Activated CD4-positive, alpha-beta T cell treated with anti-CD3 and anti-CD28 coated beads for 36 hours (primary cell): ENCODE results near the gene CAMKMT. TPM values are rescaled to one million over a fixed set of nuclear protein-coding genes. Genes with fewer than 3 reads are reported as not detected.

Experiments
- ATAC-seq: fragments of 200-7000 bp; cut with Tn5 transposase; one replicate; pipeline ENCODE4 v1.10.0; 2021; ENCODE audit warnings: mild to moderate bottlenecking, moderate library complexity
- CTCF ChIA-PET: fragments of 350-600 bp; sonication (Branson Sonifier 250); formaldehyde crosslinking; loops from one replicate; lab custom pipeline; 2021; ENCODE audit warnings: antibody characterized with exemption; lab: Charles Lee
- POLR2A ChIA-PET: fragments of 350-600 bp; sonication (Branson Sonifier 250); formaldehyde crosslinking; loops from one replicate; lab custom pipeline; 2021; ENCODE audit warnings: antibody characterized with exemption, inconsistent platforms; lab: Charles Lee
- DNase-seq: peaks from one replicate; pipeline ENCODE4 v3.0.0-alpha.2; 2020
- H3K27ac Mint-ChIP-seq: one replicate; pipeline ENCODE4 v1.8.0; 2021; ENCODE audit warnings: mixed read lengths
- H3K27me3 Mint-ChIP-seq: one replicate; pipeline ENCODE4 v1.8.0; 2021; ENCODE audit warnings: mixed read lengths
- H3K36me3 Mint-ChIP-seq: one replicate; pipeline ENCODE4 v1.8.0; 2021; ENCODE audit warnings: low read depth, mixed read lengths
- H3K4me1 Mint-ChIP-seq: one replicate; pipeline ENCODE4 v1.8.0; 2021; ENCODE audit warnings: mixed read lengths
- H3K4me3 Mint-ChIP-seq: one replicate; pipeline ENCODE4 v1.8.0; 2021; ENCODE audit warnings: mild to moderate bottlenecking, moderate library complexity, mixed read lengths
- H3K9me3 Mint-ChIP-seq: one replicate; pipeline ENCODE4 v1.8.0; 2021; ENCODE audit warnings: low read depth, mixed read lengths
- intact Hi-C, 2 experiments: fragments of 100-400 bp; cut with DNase I in 1 of 2; cut with micrococcal nuclease in 1 of 2; formaldehyde crosslinking; loops; one replicate each; pipeline versions ENCODE4 v1.14.2 to v1.15.1; 2022 to 2024; cut with DNase I, micrococcal nuclease
- total RNA-seq, 2 experiments: library from RNA; stranded (reverse); gene quantifications; one replicate each; pipeline ENCODE4 v1.2.3, GENCODE V29; 2021

CAMKMT gene
- total RNA-seq, 2 experiments from 2014 or later = 10.8 to 13.3 TPM

GRCh38 chr2:44766220-44766619 lies 404.5 kb downstream of the CAMKMT start:
- no peak overlapping the region for H3K27ac Mint-ChIP-seq
- intact Hi-C loops = no loop called here
- ChIA-PET POLR2A (no interaction called here), CTCF (interaction anchor here (0.7 to 1.0 kb wide), 2 partner anchors 73 to 189 kb away, joined by 3 read pairs; no protein-coding TSS in a partner anchor)
- no peaks in the 10 kb centered on the region for H3K9me3 Mint-ChIP-seq
- H3K4me3 Mint-ChIP-seq = no peak overlapping the region
- H3K27me3 Mint-ChIP-seq = peaks cover 5% of the 10 kb centered on the region
- H3K4me1 Mint-ChIP-seq = no peaks in the 10 kb centered on the region
- ATAC-seq (no peak), DNase-seq (no peak)
- peaks cover 3% of the 10 kb centered on the region for H3K36me3 Mint-ChIP-seq

- Mint-ChIP-seq H3K4me3 (no peak overlapping the region), H3K4me1 (no peaks in the 10 kb centered on the region), H3K9me3 (no peaks in the 10 kb centered on the region), H3K27me3 (peaks cover 5% of the 10 kb centered on the region), H3K27ac (no peak overlapping the region), H3K36me3 (peaks cover 3% of the 10 kb centered on the region)
- POLR2A ChIA-PET = interaction anchor here (0.7 kb wide), 1 partner anchor 592 kb away, joined by 3 read pairs; no protein-coding TSS in a partner anchor
- intact Hi-C loops = no loop called here
- DNase-seq = no peak
- CTCF ChIA-PET = interaction anchor here (0.6 to 1.0 kb wide), 4 partner anchors 73 to 686 kb away, joined by 3 read pairs; no protein-coding TSS in a partner anchor
- ATAC-seq = no peak
Observed at GRCh38 chr2:44766777-44767176, 405.0 kb downstream of the CAMKMT start.

- H3K27me3 Mint-ChIP-seq = peaks cover 5% of the 10 kb centered on the region
- DNase-seq = no peak
- no peaks in the 10 kb centered on the region for H3K9me3 Mint-ChIP-seq
- no peak for ATAC-seq
- intact Hi-C loops = no loop called here
- H3K27ac Mint-ChIP-seq = no peak overlapping the region
- peaks cover 3% of the 10 kb centered on the region for H3K36me3 Mint-ChIP-seq
- H3K4me3 Mint-ChIP-seq = no peak overlapping the region
- no peaks in the 10 kb centered on the region for H3K4me1 Mint-ChIP-seq
- ChIA-PET CTCF (no interaction called here), POLR2A (no interaction called here)
Observed at GRCh38 chr2:44767691-44768090, 405.9 kb downstream of the CAMKMT start.

- Mint-ChIP-seq H3K36me3 (peaks cover 3% of the 10 kb centered on the region), H3K4me1 (no peaks in the 10 kb centered on the region)
- POLR2A ChIA-PET = no interaction called here
Observed at GRCh38 chr2:44768438-44769236, 406.9 kb downstream of the CAMKMT start.

GRCh38 chr2:44769349-44770011 lies 407.7 kb downstream of the CAMKMT start:
- Mint-ChIP-seq H3K9me3 (no peaks in the 10 kb centered on the region), H3K36me3 (peaks cover 3% of the 10 kb centered on the region), H3K27ac (no peak overlapping the region), H3K4me3 (no peak overlapping the region), H3K4me1 (no peaks in the 10 kb centered on the region), H3K27me3 (peaks cover 5% of the 10 kb centered on the region)
- DNase-seq = no peak
- ChIA-PET POLR2A (no interaction called here), CTCF (interaction anchor here (0.5 to 1.5 kb wide), 10 partner anchors 10 to 1408 kb away, joined by 3 to 4 read pairs (median 3); no protein-coding TSS in a partner anchor)
- intact Hi-C loops = no loop called here
- ATAC-seq = no peak

More at GRCh38 chr2:44768438-44769236, 406.9 kb downstream of the CAMKMT start:
- no peak overlapping the region for H3K4me3 Mint-ChIP-seq
- CTCF ChIA-PET = interaction anchor here (0.5 to 1.1 kb wide), 6 partner anchors 34 to 1407 kb away, joined by 3 read pairs; no protein-coding TSS in a partner anchor
- intact Hi-C loops = no loop called here
- DNase-seq = no peak
- no peak for ATAC-seq
- H3K27me3 Mint-ChIP-seq = peaks cover 5% of the 10 kb centered on the region
- H3K9me3 Mint-ChIP-seq = no peaks in the 10 kb centered on the region
- no peak overlapping the region for H3K27ac Mint-ChIP-seq

- ChIA-PET POLR2A (no interaction called here), CTCF (interaction anchor here (0.7 to 1.5 kb wide), 7 partner anchors 8 to 291 kb away, joined by 3 to 4 read pairs (median 3); no protein-coding TSS in a partner anchor)
- intact Hi-C loops = no loop called here
Observed at GRCh38 chr2:44770221-44771195, 408.8 kb downstream of the CAMKMT start.

GRCh38 chr2:44771522-44771921 lies 409.8 kb downstream of the CAMKMT start:
- ATAC-seq (no peak), DNase-seq (no peak)
- intact Hi-C loops = no loop called here
- Mint-ChIP-seq H3K27me3 (peaks cover 5% of the 10 kb centered on the region), H3K36me3 (peaks cover 3% of the 10 kb centered on the region), H3K9me3 (no peaks in the 10 kb centered on the region), H3K4me3 (no peak overlapping the region), H3K27ac (no peak overlapping the region), H3K4me1 (no peaks in the 10 kb centered on the region)
- ChIA-PET POLR2A (no interaction called here), CTCF (interaction anchor here (0.6 to 0.9 kb wide), 2 partner anchors 41 to 184 kb away, joined by 3 read pairs; no protein-coding TSS in a partner anchor)

More at GRCh38 chr2:44770221-44771195, 408.8 kb downstream of the CAMKMT start:
- no peak for ATAC-seq
- Mint-ChIP-seq H3K4me1 (no peaks in the 10 kb centered on the region), H3K36me3 (peaks cover 3% of the 10 kb centered on the region), H3K27ac (no peak overlapping the region), H3K27me3 (peaks cover 5% of the 10 kb centered on the region), H3K9me3 (no peaks in the 10 kb centered on the region), H3K4me3 (no peak overlapping the region)
- no peak for DNase-seq

- no peak for ATAC-seq
Observed at GRCh38 chr2:44772131-44772530, 410.4 kb downstream of the CAMKMT start.

GRCh38 chr2:44772669-44773378 lies 411.1 kb downstream of the CAMKMT start:
- intact Hi-C loops = no loop called here
- CTCF ChIA-PET = interaction anchor here (0.7 kb wide), 1 partner anchor 257 kb away, joined by 4 read pairs; no protein-coding TSS in a partner anchor
- H3K4me1 Mint-ChIP-seq = peaks cover 6% of the 10 kb centered on the region
- POLR2A ChIA-PET = no interaction called here
- no peak overlapping the region for H3K27ac Mint-ChIP-seq
- H3K4me3 Mint-ChIP-seq = no peak overlapping the region
- no peaks in the 10 kb centered on the region for H3K9me3 Mint-ChIP-seq
- peaks cover 5% of the 10 kb centered on the region for H3K27me3 Mint-ChIP-seq
- ATAC-seq (no peak), DNase-seq (no peak)
- H3K36me3 Mint-ChIP-seq = peaks cover 3% of the 10 kb centered on the region

More at GRCh38 chr2:44772131-44772530, 410.4 kb downstream of the CAMKMT start:
- peaks cover 5% of the 10 kb centered on the region for H3K27me3 Mint-ChIP-seq
- ChIA-PET POLR2A (no interaction called here), CTCF (interaction anchor here (0.6 to 0.7 kb wide), 2 partner anchors 9 to 42 kb away, joined by 3 to 4 read pairs; no protein-coding TSS in a partner anchor)
- H3K4me3 Mint-ChIP-seq = no peak overlapping the region
- no peaks in the 10 kb centered on the region for H3K4me1 Mint-ChIP-seq
- H3K27ac Mint-ChIP-seq = no peak overlapping the region
- peaks cover 3% of the 10 kb centered on the region for H3K36me3 Mint-ChIP-seq
- H3K9me3 Mint-ChIP-seq = no peaks in the 10 kb centered on the region
- intact Hi-C loops = no loop called here
- DNase-seq = no peak

- ATAC-seq = no peak
- no peak for DNase-seq
- Mint-ChIP-seq H3K27me3 (no peaks in the 10 kb centered on the region), H3K9me3 (no peaks in the 10 kb centered on the region), H3K36me3 (peaks cover 6% of the 10 kb centered on the region), H3K4me1 (peaks cover 10% of the 10 kb centered on the region), H3K27ac (no peak overlapping the region), H3K4me3 (no peak overlapping the region)
- intact Hi-C loops = no loop called here
- POLR2A ChIA-PET = no interaction called here
- CTCF ChIA-PET = interaction anchor here (0.5 to 0.8 kb wide), 2 partner anchors 70 to 102 kb away, joined by 3 read pairs; no protein-coding TSS in a partner anchor
Observed at GRCh38 chr2:44774826-44775492, 413.2 kb downstream of the CAMKMT start.
